Measurements from ENCODE around the gene LDLR. TPM values are rescaled to one million over a fixed set of nuclear protein-coding genes. Genes with fewer than 3 reads are reported as not detected.
"Not testable (repeated sequence)": the region's sequence is repeated elsewhere in the genome, so short reads cannot be mapped to it uniquely, and the experiment has no call there.

The LDLR gene
- total RNA-seq, 1 donor from 2014 or later, result 19.5 TPM

DNA sequence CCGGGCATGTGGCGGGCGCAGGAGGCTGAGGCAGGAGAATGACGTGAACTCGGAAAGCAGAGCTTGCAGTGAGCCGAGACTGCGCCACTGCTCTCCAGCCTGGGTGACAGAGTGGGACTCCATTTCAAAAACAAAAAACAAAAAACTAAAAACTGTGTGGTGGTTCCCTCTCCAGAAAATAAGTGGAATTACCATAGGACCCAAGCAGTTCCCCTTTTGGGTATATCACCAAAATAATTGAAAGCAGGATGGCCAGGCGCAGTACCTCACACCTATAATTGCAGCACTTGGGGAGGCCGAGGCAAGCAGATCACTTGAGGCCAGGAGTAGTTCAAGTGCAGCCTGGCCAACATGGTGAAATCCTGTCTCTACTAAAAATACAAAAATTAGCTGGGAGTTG is 15.7 kb upstream of the LDLR start:
- no peak for DNase-seq

DNA sequence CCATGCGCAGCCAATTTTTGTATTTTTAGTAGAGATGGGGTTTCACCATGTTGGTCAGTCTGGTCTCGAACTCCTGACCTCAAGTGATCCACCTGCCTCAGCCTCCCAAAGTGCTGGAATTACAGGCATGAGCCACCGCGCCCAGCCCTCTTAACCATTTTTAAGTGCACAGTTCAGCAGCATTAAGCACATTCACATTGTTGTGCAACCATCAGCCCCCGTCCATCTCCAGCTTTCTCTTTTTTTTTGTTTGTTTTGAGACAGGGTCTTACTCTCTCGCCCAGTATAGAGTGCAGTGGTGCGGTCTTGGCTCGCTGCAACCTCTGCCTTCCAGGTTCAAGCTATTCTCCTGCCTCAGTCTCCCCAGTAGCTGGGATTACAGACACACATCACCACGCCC is 12.5 kb upstream of the LDLR start:
- not testable (repeated sequence) for DNase-seq

- no peak for DNase-seq
Observed at GRCh38 chr19:11078893-11079292, 10.4 kb upstream of the LDLR start.

GRCh38 chr19:11079999-11080398 is 9.3 kb upstream of the LDLR start:
- DNase-seq, result no peak

DNA sequence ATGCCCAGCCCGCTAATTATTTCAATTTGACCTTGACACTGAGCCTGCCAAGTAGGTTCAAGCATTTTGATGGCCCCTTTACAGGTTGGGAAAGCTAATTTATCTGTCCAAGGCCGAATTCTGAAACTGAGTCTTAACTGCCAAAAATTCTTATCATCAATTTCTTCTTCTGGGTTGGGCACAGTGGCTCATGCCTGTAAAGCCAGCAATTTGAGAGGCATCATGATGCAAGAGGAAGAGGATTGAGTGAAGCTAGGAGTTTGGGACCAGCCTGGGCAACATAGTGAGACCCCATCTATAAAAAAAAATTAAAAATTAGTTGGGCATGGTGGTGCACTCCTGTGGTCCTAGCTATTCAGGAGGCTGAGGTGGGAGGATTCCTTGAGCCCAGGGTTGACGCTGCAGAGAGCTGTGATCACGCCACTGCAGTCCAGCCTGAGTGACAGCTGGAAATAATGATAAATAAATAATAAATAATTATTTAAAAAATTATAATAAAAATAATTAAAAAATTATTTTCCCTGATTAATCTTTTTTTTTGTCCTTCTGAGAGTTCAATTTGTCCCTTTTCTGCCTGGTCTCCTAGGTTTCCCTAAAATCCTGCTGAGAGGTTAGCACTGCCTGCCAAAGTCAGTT is 1.3 kb upstream of the LDLR start:
- no peak for DNase-seq

GRCh38 chr19:11088506-11089253 is 583 bp upstream of the LDLR start:
- no peak for DNase-seq

- not testable (repeated sequence) for DNase-seq
Observed at GRCh38 chr19:11090014-11090263, 676 bp downstream of the LDLR start.

GRCh38 chr19:11090264-11090996 is 1.2 kb downstream of the LDLR start:
- DNase-seq, result peak; percentile 94

GRCh38 chr19:11090997-11091702 is 1.9 kb downstream of the LDLR start:
- no peak for DNase-seq

DNA sequence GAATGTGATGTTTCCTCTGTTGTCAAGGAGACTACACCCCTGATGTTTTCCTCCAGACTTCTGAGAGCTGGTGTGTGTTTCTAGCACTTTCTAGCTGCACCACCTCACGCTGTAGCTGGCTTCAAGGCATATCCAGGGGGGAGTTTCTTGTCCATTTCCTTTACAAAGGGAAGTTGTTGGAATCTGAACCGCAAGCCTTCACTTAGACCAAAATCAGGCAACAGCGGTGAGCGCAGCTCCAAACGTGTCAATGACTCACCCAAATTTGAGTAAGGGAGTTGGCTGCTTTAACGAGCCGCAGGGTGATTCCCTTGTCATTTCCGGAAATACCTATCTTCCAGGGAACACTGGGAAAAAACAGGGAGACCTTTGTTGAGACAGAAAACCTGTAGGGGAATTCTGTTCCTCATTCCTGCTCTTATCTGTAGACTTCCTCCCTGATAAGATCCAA is 2.5 kb downstream of the LDLR start:
- DNase-seq, result no peak

DNA sequence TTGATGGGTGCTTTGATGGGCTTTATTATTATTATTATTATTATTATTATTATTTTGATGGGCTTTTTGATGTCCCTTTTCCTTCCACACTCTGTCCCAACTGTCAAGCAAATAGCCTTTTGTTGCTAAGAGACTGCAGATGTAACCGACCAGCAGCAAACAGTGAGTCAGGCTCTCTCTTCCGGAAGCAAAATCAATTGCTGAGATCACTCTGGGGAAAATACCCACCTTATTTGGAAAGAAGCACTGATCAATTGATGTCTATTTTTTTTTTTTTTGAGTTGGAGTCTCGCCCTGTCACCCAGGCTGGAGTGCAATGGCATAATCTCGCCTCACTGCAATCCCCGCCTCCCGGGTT is 2.9 kb downstream of the LDLR start:
- no peak for DNase-seq

DNA sequence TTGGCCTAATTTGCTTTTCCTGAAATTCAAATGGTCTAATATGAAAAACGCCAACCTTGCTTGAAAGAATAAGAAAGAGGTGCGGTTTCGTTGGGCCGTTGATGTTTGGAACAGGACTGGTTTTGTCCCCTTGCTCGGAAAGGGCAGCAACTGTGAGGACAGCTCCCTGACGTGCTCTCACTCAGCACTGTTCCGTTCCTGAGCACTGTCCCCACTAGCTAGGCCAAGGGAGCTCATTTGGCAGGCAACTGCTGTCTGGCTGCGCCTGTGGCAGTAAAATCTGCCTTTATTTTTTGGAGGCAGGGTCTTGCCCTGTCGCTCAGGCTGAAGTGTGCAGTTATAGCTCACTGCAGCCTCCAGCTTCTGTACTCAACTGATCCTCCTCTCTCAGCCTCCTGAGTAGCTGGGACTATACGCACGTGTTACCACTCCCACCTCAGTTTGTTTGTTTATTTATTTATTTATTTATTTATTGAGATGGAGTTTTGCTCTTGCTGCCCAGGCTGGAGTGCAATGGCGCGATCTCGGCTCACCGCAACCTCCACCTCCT is 4.5 kb downstream of the LDLR start:
- DNase-seq, result no peak

DNA sequence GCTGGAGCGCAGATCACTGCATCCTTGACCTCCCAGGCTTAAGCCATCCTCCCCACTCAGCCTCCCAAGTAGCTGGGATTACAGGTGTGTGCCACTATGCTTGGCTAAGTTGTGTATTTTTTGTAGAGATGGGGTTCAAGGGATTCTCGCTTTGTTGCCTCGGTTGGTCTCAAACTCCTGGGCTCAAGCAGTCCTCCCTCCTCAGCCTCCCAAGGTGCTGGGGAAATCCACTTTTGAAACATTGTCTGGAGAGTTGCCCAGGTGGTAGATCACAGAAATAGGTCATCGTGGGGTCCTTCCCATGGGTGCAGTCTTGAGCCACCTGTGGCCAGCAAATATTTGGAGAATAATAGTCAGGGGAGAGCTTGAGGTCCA is 5.2 kb downstream of the LDLR start:
- DNase-seq, result no peak

- no peak for DNase-seq
Observed at GRCh38 chr19:11096210-11096841, 7.1 kb downstream of the LDLR start.

DNA sequence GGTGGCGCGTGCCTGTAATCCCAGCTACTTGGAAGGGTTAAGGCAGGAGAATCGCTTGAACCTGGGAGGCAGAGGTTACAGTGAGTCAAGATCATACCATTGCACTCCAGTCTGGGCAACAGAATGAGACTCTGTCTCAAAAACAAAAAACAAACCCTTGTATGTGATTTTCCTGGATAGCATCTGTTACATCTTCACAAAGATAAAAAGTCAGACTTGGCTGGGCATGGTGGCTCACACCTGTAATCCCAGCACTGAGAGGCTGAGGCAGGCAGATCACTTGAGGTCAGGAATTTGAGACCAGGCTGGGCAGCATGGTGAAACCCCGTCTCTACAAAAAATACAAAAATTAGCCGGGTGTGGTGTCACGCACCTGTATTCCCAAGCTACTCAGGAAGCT is 8.1 kb downstream of the LDLR start:
- DNase-seq, result not testable (repeated sequence)

- DNase-seq, result no peak
Observed at GRCh38 chr19:11098327-11098726, 9.1 kb downstream of the LDLR start.

GRCh38 chr19:11098861-11099260 is 9.6 kb downstream of the LDLR start:
- no peak for DNase-seq

DNA sequence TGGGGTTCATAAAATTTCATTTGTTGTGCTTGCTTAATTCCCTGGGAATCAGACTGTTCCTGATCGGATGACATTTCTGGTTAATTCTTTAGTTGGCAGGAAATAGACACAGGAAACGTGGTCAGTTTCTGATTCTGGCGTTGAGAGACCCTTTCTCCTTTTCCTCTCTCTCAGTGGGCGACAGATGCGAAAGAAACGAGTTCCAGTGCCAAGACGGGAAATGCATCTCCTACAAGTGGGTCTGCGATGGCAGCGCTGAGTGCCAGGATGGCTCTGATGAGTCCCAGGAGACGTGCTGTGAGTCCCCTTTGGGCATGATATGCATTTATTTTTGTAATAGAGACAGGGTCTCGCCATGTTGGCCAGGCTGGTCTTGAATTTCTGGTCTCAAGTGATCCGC is 10.8 kb downstream of the LDLR start:
- no peak for DNase-seq

GRCh38 chr19:11101057-11101456 is 11.8 kb downstream of the LDLR start:
- no peak for DNase-seq

GRCh38 chr19:11102944-11103343 is 13.7 kb downstream of the LDLR start:
- no peak for DNase-seq

GRCh38 chr19:11103667-11104066 is 14.4 kb downstream of the LDLR start:
- DNase-seq, result not testable (repeated sequence)

DNA sequence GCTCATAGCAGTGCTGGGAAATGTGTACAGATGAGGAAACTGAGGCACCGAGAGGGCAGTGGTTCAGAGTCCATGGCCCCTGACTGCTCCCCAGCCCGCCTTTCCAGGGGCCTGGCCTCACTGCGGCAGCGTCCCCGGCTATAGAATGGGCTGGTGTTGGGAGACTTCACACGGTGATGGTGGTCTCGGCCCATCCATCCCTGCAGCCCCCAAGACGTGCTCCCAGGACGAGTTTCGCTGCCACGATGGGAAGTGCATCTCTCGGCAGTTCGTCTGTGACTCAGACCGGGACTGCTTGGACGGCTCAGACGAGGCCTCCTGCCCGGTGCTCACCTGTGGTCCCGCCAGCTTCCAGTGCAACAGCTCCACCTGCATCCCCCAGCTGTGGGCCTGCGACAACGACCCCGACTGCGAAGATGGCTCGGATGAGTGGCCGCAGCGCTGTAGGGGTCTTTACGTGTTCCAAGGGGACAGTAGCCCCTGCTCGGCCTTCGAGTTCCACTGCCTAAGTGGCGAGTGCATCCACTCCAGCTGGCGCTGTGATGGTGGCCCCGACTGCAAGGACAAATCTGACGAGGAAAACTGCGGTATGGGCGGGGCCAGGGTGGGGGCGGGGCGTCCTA is 15.9 kb downstream of the LDLR start:
- no peak for DNase-seq

All from occipital lobe (tissue), 2 donors.